GM12875 (cell line): ENCODE results near the gene IL17F.
"Not testable (repeated sequence)": the region's sequence is repeated elsewhere in the genome, so short reads cannot be mapped to it uniquely, and the experiment has no call there.

Source experiments
- H3K4me3 ChIP-seq: one replicate; pipeline ENCODE4 v1.5.1; 2011; ENCODE audit warnings: low read depth, low read length, control low read depth
- CTCF ChIP-seq: IDR thresholded peaks from 2 replicates; pipeline ENCODE4 v1.5.1; 2011; ENCODE audit warnings: low read depth, mild to moderate bottlenecking, control low read depth, inconsistent platforms, low read length, moderate library complexity, borderline replicate concordance; ENCODE audit not compliant: insufficient read depth

The IL17F gene

GRCh38 chr6:52213127-52213526 is 31.2 kb downstream of the IL17F start:
- TF ChIP-seq CTCF: 0 out of 2 replicates have a peak, but pooled peaks have one; percentile 8
- no peak overlapping the region for H3K4me3 ChIP-seq

- no peak for TF ChIP-seq CTCF
- H3K4me3 ChIP-seq: no peak overlapping the region
Observed at GRCh38 chr6:52210227-52210626, 34.1 kb downstream of the IL17F start.

- no peak for TF ChIP-seq CTCF
Observed at GRCh38 chr6:52209770-52210169, 34.5 kb downstream of the IL17F start.

GRCh38 chr6:52208612-52209011 is 35.7 kb downstream of the IL17F start:
- no peak overlapping the region for H3K4me3 ChIP-seq
- TF ChIP-seq CTCF: no peak

More at GRCh38 chr6:52209770-52210169, 34.5 kb downstream of the IL17F start:
- no peak overlapping the region for H3K4me3 ChIP-seq

- no peak overlapping the region for H3K4me3 ChIP-seq
- peak; percentile 48; the same call in 1 of the 2 replicates for TF ChIP-seq CTCF
Observed at GRCh38 chr6:52207066-52207465, 37.2 kb downstream of the IL17F start.

- no peak for TF ChIP-seq CTCF
- H3K4me3 ChIP-seq: no peak overlapping the region
Observed at GRCh38 chr6:52201493-52201892, 42.8 kb downstream of the IL17F start.

GRCh38 chr6:52201046-52201445 is 43.3 kb downstream of the IL17F start:
- no peak for TF ChIP-seq CTCF

GRCh38 chr6:52200088-52200487 is 44.2 kb downstream of the IL17F start:
- H3K4me3 ChIP-seq: not testable (repeated sequence)

More at GRCh38 chr6:52201046-52201445, 43.3 kb downstream of the IL17F start:
- no peak overlapping the region for H3K4me3 ChIP-seq
